NCI-H2196 treated with DMSO at 0.1 percent for 48 hours (cell line): ENCODE results near the gene ARHGEF19.
"Not testable (repeated sequence)": the region's sequence is repeated elsewhere in the genome, so short reads cannot be mapped to it uniquely, and the experiment has no call there.

ENCODE experiments used
- DNase-seq: peaks from one replicate; lab custom pipeline; 2025; ENCODE audit not compliant: unreplicated experiment; lab: John Stamatoyannopoulos, UW

ARHGEF19 gene

GRCh38 chr1:16212251-16212961 lies at the start of gene ARHGEF19:
ARHGEF19 (minus strand) TSS chr1:16212652; CDS start chr1:16209054, 3,598 bp downstream.
- peak; percentile 91 for DNase-seq

DNA sequence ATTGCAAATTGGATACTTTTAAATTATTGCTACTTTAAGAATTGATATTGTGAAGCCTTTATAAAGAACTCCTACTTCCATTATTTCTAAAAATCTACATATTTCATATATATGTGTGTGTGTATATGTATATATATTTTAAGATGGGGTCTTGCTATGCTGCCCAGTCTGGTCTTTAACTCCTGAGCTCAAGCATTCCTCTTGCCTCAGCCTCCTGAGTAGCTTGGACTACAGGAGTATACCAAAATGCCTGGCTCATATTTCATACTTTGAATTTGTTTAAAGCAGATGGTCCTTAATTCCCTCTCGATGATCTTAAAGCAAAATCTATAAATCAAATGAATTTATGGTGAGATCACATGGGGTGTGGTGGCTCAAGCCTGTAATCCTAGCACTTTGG lies 49.6 kb upstream of the ARHGEF19 start:
- DNase-seq, result no peak

GRCh38 chr1:16260814-16261213 lies 48.4 kb upstream of the ARHGEF19 start:
- DNase-seq, result no peak

GRCh38 chr1:16258591-16259135 lies 46.2 kb upstream of the ARHGEF19 start:
- DNase-seq, result no peak

DNA sequence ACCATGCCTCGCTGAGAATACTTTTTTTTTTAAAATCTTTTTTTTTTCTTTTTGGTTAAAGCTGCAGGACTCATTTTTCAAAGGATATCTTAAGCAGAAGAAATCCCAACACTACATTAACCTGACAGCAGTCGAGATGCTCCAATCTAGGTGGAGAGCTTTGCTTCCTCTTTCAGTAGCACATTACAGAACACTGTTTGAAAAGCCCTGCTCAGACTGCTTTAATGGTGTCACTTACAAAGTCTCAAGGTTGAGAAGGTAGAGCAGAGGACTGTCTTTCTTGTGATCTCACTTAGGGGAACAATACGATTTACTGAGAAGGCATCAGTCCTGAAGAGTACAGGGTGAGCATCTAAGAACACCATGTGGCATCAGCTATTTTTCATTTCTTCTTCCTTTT lies 45.5 kb upstream of the ARHGEF19 start:
- DNase-seq, result no peak

GRCh38 chr1:16257556-16257955 lies 45.1 kb upstream of the ARHGEF19 start:
- not testable (repeated sequence) for DNase-seq

- no peak for DNase-seq
These were observed 44.0 kb upstream of the ARHGEF19 start for GRCh38 chr1:16256478-16256877.

GRCh38 chr1:16254263-16254928 lies 41.9 kb upstream of the ARHGEF19 start:
- no peak for DNase-seq

DNA sequence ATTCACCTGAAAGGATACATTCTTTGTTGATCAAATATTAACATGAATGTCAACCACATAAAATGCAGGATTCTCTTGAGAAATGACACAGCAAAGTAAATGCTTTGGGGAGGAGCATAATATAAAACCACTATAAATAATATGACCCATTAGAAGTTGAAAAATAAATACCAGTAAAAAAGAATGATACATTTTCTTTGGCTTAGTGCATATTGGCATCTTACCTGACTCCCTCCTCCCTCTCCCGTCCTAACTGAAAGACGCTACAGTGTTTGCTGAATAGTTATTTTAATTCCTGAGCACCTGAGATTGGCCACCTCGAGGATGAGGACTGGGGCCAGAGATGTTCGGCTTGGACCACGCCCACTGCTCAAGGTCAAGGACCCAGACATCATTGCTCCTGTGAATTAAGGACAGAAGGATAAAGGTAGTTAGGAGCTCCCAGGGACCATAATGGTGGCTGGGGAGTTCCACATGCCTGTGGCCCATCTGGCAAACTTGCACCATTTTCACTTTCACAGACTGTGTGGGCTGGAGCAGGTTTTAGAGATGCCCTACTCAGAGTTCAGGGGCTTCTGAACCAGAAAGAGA lies 41.0 kb upstream of the ARHGEF19 start:
- DNase-seq, result no peak

DNA sequence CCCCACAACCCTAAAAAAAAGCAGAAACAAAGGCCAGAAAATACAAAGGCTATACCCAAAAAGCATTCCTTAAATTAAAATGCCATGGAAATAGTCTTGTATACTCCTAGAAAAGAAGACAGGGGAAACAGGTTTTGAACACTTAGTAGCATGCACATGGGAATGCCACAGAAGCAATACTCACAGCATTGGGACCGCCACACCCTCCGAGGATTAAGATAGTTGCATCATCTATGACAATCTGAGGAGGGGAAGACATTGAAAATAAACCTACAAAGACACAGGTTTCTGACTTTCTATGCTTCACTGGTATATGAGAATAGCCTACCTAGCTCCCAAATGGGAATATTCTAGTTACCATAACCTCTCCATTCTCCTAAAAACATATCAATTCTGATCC lies 40.5 kb upstream of the ARHGEF19 start:
- DNase-seq, result no peak

DNA sequence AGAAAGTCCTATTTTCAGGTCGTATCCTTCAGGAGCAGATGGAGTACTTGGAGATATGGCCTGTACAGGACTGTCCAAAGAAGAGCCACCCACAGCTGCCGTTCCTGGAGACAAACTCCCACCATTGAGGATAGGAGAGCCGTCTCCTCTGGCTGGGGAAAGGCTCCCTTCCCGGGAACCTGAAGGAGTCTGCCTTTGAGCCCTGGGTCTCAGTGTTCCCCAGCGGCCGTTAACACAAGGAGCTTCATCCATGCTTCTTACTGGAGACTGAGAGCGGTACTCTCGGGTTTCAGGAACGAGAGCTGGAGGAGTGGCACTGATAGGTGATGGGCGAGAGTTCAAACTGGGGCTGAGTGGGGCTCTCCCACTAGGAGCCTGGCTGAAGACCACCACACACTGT lies 38.9 kb upstream of the ARHGEF19 start:
- no peak for DNase-seq

DNA sequence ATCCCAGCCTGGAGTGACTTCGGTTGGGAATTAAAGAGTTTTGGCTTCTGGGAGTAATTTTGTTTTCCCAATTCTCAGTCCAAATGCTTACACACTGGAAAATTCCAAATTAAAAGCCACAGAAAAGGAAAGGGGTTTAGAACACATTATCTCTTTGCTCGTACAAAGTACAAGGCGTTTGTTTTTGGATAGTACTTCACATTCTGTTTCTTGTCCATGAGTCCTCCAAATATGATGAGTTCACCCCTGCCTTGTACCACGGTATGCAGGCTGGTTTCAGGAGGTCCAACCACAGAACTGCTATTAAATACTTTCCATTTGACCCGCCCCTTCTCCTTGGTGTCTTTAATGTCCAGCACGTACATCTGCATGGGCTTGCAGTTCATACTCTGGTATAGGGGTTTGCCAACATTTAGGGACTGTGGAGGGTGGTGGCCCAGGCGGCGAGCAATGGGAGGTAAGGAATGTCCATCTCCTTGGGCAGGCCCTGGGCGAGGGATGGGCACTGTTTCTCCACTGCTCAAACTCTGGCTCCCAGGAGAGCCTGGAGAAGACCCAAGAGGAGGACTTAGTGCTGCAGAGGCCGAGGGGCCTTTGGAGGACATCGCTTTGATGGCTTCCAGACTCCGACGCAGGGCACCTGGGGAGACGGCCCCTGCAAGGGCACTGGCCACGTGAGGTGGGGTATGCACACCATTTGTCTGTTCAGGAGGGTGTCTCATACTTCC lies 38.2 kb upstream of the ARHGEF19 start:
- DNase-seq, result no peak

GRCh38 chr1:16249596-16250241 lies 37.3 kb upstream of the ARHGEF19 start:
- no peak for DNase-seq

- peak; percentile 89 for DNase-seq
These were observed 36.4 kb upstream of the ARHGEF19 start for GRCh38 chr1:16248603-16249516.

- no peak for DNase-seq
These were observed 35.6 kb upstream of the ARHGEF19 start for GRCh38 chr1:16248007-16248436.

- DNase-seq, result no peak
These were observed 35.0 kb upstream of the ARHGEF19 start for GRCh38 chr1:16247441-16247840.

DNA sequence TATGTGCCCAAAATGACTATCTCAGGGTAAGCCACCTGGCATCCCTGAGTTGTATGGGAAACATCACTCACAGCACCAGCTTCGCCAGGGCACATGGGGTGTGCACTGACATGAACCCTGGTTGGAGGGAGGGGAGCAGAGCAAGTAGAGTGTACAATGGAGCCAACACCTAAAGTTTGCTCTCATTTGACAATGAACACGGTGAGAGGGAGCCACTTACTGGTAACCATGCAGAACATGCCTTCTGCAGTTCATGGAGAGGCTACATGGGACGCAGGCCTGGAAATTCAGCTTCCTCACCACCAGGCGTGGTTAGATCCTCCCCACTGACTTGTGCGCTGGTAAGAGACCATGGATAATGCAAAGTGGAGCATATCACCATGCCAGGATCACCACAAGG lies 34.5 kb upstream of the ARHGEF19 start:
- no peak for DNase-seq

- DNase-seq, result not testable (repeated sequence)
These were observed 33.8 kb upstream of the ARHGEF19 start for GRCh38 chr1:16246239-16246638.

- DNase-seq, result no peak
These were observed 33.2 kb upstream of the ARHGEF19 start for GRCh38 chr1:16245476-16246196.
